HepG2 (cell line): ENCODE data around the gene ESYT1. TPM values are rescaled to one million over a fixed set of nuclear protein-coding genes. Genes with fewer than 3 reads are reported as not detected.

Source experiments
- ATAC-seq: fragments of 200-7000 bp; cut with Tn5 transposase; 3 replicates; pipeline ENCODE4 v1.9.1; 2020; ENCODE audit warnings: mild to moderate bottlenecking, moderate library complexity
- BruUV-seq: library from RNA; stranded (reverse); fragments of 400-500 nt; replicated peaks from 2 replicates; lab custom pipeline; 2021; lab: Mats Ljungman, UMichigan
- CTCF ChIA-PET: fragments of 300-600 bp; formaldehyde crosslinking; extraction: SDS; loops from one replicate; lab custom pipeline; 2021; ENCODE audit warnings: low total read pairs, inconsistent platforms, low intra/inter-chr PET ratio; lab: Yijun Ruan, JAX
- POLR2A ChIA-PET: fragments of 350-600 bp; sonication (Branson Sonifier 250); formaldehyde crosslinking; loops from one replicate; lab custom pipeline; 2020; ENCODE audit warnings: antibody characterized with exemption, inconsistent platforms; lab: Yijun Ruan, JAX
- DNase-seq: peaks from one replicate; pipeline ENCODE4 v3.0.0-alpha.2; 2015; ENCODE audit warnings: low spot score
- FAIRE-seq: peaks from 3 replicates; lab custom pipeline; 2011; peaks lifted over from hg19 to GRCh38; lab: Jason Lieb, UNC
- H2AFZ ChIP-seq: one replicate; pipeline ENCODE4 v1.6.1; 2011; ENCODE audit warnings: low read length, inconsistent platforms
- H3K27ac ChIP-seq: fragments of 300-600 bp; 3 replicates; pipeline ENCODE4 v1.8.0; 2011; ENCODE audit warnings: mixed run types, mild to moderate bottlenecking, mixed read lengths, low read length, inconsistent platforms; ENCODE audit not compliant: insufficient read depth; ENCODE audit errors: extremely low read length
- H3K27me3 ChIP-seq, 2 experiments: fragments of 200-600 bp in 1 of 2; 2 replicates in 1 of 2; 3 replicates in 1 of 2; pipeline versions ENCODE4 v1.6.0 to v1.8.0; 2011; ENCODE audit warnings: low read length in 2 of 2, mild to moderate bottlenecking in 2 of 2, moderate library complexity in 2 of 2, inconsistent platforms in 1 of 2; ENCODE audit not compliant: insufficient read depth in 2 of 2, control insufficient read depth in 1 of 2
- H3K36me3 ChIP-seq, 2 experiments: fragments of 200-600 bp in 1 of 2; replicated peaks in 1 of 2; 2 replicates in 1 of 2; 3 replicates in 1 of 2; pipeline versions ENCODE4 v1.5.1 to v1.8.0; 2011; ENCODE audit warnings: low read length in 2 of 2, inconsistent platforms in 1 of 2; ENCODE audit not compliant: insufficient read depth in 2 of 2, control insufficient read depth in 1 of 2
- H3K4me1 ChIP-seq: 2 replicates; pipeline ENCODE4 v1.5.1; 2012; ENCODE audit warnings: low read length, inconsistent platforms; ENCODE audit not compliant: insufficient read depth
- H3K4me2 ChIP-seq: 2 replicates; pipeline ENCODE4 v1.6.0; 2011; ENCODE audit warnings: low read depth, low read length, inconsistent platforms
- H3K4me3 ChIP-seq, 3 experiments: fragments of 200-600 bp in 1 of 3; sonication (generic), shearing (Covaris generic) in 1 of 3; replicated peaks in 1 of 3; 2 replicates each; pipeline ENCODE4 v1.5.1; 2011 to 2016; ENCODE audit warnings: low read length in 3 of 3, inconsistent platforms in 2 of 3, low read depth in 2 of 3, mild to moderate bottlenecking in 2 of 3, control low read depth in 1 of 3, mixed read lengths in 1 of 3; ENCODE audit not compliant: insufficient read depth in 1 of 3
- H3K79me2 ChIP-seq: one replicate; pipeline ENCODE4 v1.6.1; 2011; ENCODE audit warnings: low read length, inconsistent platforms; ENCODE audit not compliant: insufficient read depth
- H3K9ac ChIP-seq: 2 replicates; pipeline ENCODE4 v1.6.0; 2011; ENCODE audit warnings: mild to moderate bottlenecking, low read depth, low read length, inconsistent platforms; ENCODE audit not compliant: insufficient read depth
- H3K9me3 ChIP-seq: 2 replicates; pipeline ENCODE4 v1.5.1; 2012; ENCODE audit warnings: mild to moderate bottlenecking, low read length
- H4K20me1 ChIP-seq: 2 replicates; pipeline ENCODE4 v1.6.0; 2011; ENCODE audit warnings: inconsistent platforms, mild to moderate bottlenecking, low read length, moderate library complexity; ENCODE audit not compliant: insufficient read depth
- AKAP8 ChIP-seq: sonication (generic); formaldehyde crosslinking; IDR thresholded peaks from 2 replicates; pipeline ENCODE4 v1.5.1; 2020; ENCODE audit warnings: mild to moderate bottlenecking, missing genetic modification reagents
- BCL3 ChIP-seq: sonication (generic); formaldehyde crosslinking; IDR thresholded peaks from 2 replicates; pipeline ENCODE4 v1.5.1; 2020; ENCODE audit warnings: mild to moderate bottlenecking, missing genetic modification reagents, moderate library complexity
- MEF2D ChIP-seq: sonication (generic); formaldehyde crosslinking; IDR thresholded peaks from 2 replicates; pipeline ENCODE4 v1.5.1; 2020; ENCODE audit warnings: mild to moderate bottlenecking, missing genetic modification reagents
- MXD1 ChIP-seq: sonication (generic); formaldehyde crosslinking; IDR thresholded peaks from 2 replicates; pipeline ENCODE4 v1.4.0; 2020; ENCODE audit warnings: mild to moderate bottlenecking, missing genetic modification reagents
- NFYB ChIP-seq: sonication (generic); formaldehyde crosslinking; IDR thresholded peaks from 2 replicates; pipeline ENCODE4 v1.4.0; 2020; ENCODE audit warnings: missing genetic modification reagents
- NR2F6 ChIP-seq, 2 experiments: IDR thresholded peaks; 2 replicates each; pipeline ENCODE4 v1.6.1; 2016; ENCODE audit warnings: antibody characterized with exemption in 1 of 2, mild to moderate bottlenecking in 1 of 2
- PLRG1 ChIP-seq: fragments of 450-650 bp; conservative IDR thresholded peaks from 2 replicates; pipeline ENCODE4 v1.6.1; 2016
- REL ChIP-seq: sonication (generic); formaldehyde crosslinking; conservative IDR thresholded peaks from 2 replicates; pipeline ENCODE4 v1.8.0; 2022; ENCODE audit warnings: mild to moderate bottlenecking, missing genetic modification reagents, moderate library complexity
- ZHX1 ChIP-seq: sonication (generic); formaldehyde crosslinking; IDR thresholded peaks from 2 replicates; pipeline ENCODE4 v1.8.1; 2022; ENCODE audit warnings: low read depth, mild to moderate bottlenecking, missing genetic modification reagents
- ZNF280D ChIP-seq: sonication (generic); formaldehyde crosslinking; IDR thresholded peaks from 2 replicates; pipeline ENCODE4 v1.5.1; 2020; ENCODE audit warnings: mild to moderate bottlenecking, missing genetic modification reagents
- ZNF30 ChIP-seq: sonication (generic); formaldehyde crosslinking; IDR thresholded peaks from 2 replicates; pipeline ENCODE4 v1.5.0; 2020; ENCODE audit warnings: mild to moderate bottlenecking, missing genetic modification reagents
- ZNF362 ChIP-seq: sonication (generic); formaldehyde crosslinking; IDR thresholded peaks from 2 replicates; pipeline ENCODE4 v1.4.0; 2020; ENCODE audit warnings: missing genetic modification reagents, mild to moderate bottlenecking, borderline replicate concordance
- ZNF547 ChIP-seq: sonication (generic); formaldehyde crosslinking; IDR thresholded peaks from 2 replicates; pipeline ENCODE4 v1.5.1; 2020; ENCODE audit warnings: mild to moderate bottlenecking, missing genetic modification reagents
- ZNF567 ChIP-seq: sonication (generic); formaldehyde crosslinking; IDR thresholded peaks from 2 replicates; pipeline ENCODE4 v1.8.1; 2023; ENCODE audit warnings: mild to moderate bottlenecking, missing genetic modification reagents, borderline replicate concordance
- ZNF672 ChIP-seq: sonication (generic); formaldehyde crosslinking; IDR thresholded peaks from 2 replicates; pipeline ENCODE4 v1.8.1; 2022; ENCODE audit warnings: missing genetic modification reagents
- ZSCAN29 ChIP-seq: sonication (generic); formaldehyde crosslinking; conservative IDR thresholded peaks from 2 replicates; pipeline ENCODE4 v1.4.0; 2020; ENCODE audit warnings: mild to moderate bottlenecking, missing genetic modification reagents
- WGBS: methylation state at CpG from one replicate; pipeline ENCODE4 v1.1.6; 2017; ENCODE audit warnings: low lambda C conversion rate; 5-methylcytosine and 5-hydroxymethylcytosine counted together
- in situ Hi-C: cut with HindIII; loops from 2 replicates; pipeline ENCODE4 v1.10.0; 2017; ENCODE audit warnings: low pct_unique_long_range_greater_than_20kb; ENCODE audit not compliant: extremely low pct_ligation_motif_present
- intact Hi-C: fragments of 100-400 bp; cut with micrococcal nuclease; formaldehyde crosslinking; loops from one replicate; pipeline ENCODE4 v1.10.0; 2022; ENCODE audit not compliant: unreplicated experiment
- polyA plus RNA-seq, 8 experiments: library from polyadenylated mRNA; depleted of rRNA in 3 of 8; stranded (reverse) in 7 of 8; unstranded in 1 of 8; fragments of >200 nt; fragmentation: Illumina TruSeq in 4 of 8; extraction: Trizol in 4 of 8; gene quantifications; 2 replicates each; pipeline versions ENCODE4 v1.2.1 to v1.2.3, GENCODE V29; 2011 to 2016; ENCODE audit warnings: low read depth in 4 of 8, missing spikeins in 1 of 8, mixed read lengths in 1 of 8; ENCODE audit not compliant: insufficient read depth in 1 of 8
- total RNA-seq, 5 experiments: library from RNA; depleted of rRNA; stranded (reverse); fragments of >200 nt; fragmentation: Illumina TruSeq; extraction: Trizol; gene quantifications; 2 replicates each; pipeline ENCODE4 v1.2.3, GENCODE V29; 2016; ENCODE audit warnings: low read depth in 1 of 5

The ESYT1 gene
- total and polyA plus RNA-seq, 2 of the 13 experiments (the other 11 are each of a cell fraction or from before 2014, with no cell fraction given): 66.9 to 71.0 TPM

- CTCF ChIA-PET: no interaction called here
- no peak overlapping the region for H2AFZ ChIP-seq
- H4K20me1 ChIP-seq: no peaks in the 10 kb centered on the region
- POLR2A ChIA-PET: interaction anchor here (2.6 kb wide), 1 partner anchor 16 kb away, joined by 14 read pairs; the partner anchor contains the start of gene ESYT1
- BruUV-seq: no TSS peak
- no peak for ATAC-seq
- no peaks in the 10 kb centered on the region for H3K4me1 ChIP-seq
- WGBS: 97% methylated on average over 8 of the region's 8 CpGs
- H3K4me2 ChIP-seq: no peak overlapping the region
- no peak for DNase-seq
- H3K79me2 ChIP-seq: no peaks in the 10 kb centered on the region
- no peak for FAIRE-seq
- no peaks in the 10 kb centered on the region for H3K9me3 ChIP-seq
- no peak overlapping the region for H3K27ac ChIP-seq
- in situ Hi-C loops (no loop called here), intact Hi-C loops (no loop called here)
- H3K27me3 ChIP-seq: no peaks in the 10 kb centered on the region
- H3K9ac ChIP-seq: no peak overlapping the region
- peaks cover 15 to 55% of the 10 kb centered on the region in 2 experiments for H3K36me3 ChIP-seq
- H3K4me3 ChIP-seq: no peak overlapping the region
- no peak for TF ChIP-seq ZNF672 (CRISPR knock-in tag)
- TF ChIP-seq REL (CRISPR knock-in tag): no peak
- TF ChIP-seq ZHX1: no peak
- no peak for TF ChIP-seq ZNF280D (CRISPR knock-in tag)
- no peak for TF ChIP-seq ZNF567 (CRISPR knock-in tag)
- no peak for TF ChIP-seq PLRG1
- TF ChIP-seq NR2F6 (IDR thresholded peaks at IDR 0.05): no peak
- no peak for TF ChIP-seq NR2F6 (CRISPR knock-in tag; IDR thresholded peaks at IDR 0.05)
- no peak for TF ChIP-seq NFYB (CRISPR knock-in tag)
- no peak for TF ChIP-seq MXD1 (CRISPR knock-in tag)
- no peak for TF ChIP-seq ZSCAN29
- TF ChIP-seq ZNF547 (CRISPR knock-in tag): no peak
- TF ChIP-seq ZNF30 (CRISPR knock-in tag): no peak
- TF ChIP-seq AKAP8 (CRISPR knock-in tag): no peak
- no peak for TF ChIP-seq MEF2D (CRISPR knock-in tag)
- no peak for TF ChIP-seq ZNF362
- no peak for TF ChIP-seq BCL3
Measured at GRCh38 chr12:56143870-56144269, 15.8 kb downstream of the ESYT1 start.
